Thyroid gland (tissue), 4 donors: Measurements from ENCODE around the gene GPC6. TPM values are rescaled to one million over a fixed set of nuclear protein-coding genes. Genes with fewer than 3 reads are reported as not detected.

ENCODE experiments used
- DNase-seq, 2 donors: peaks; one replicate each; pipeline ENCODE4 v3.0.0-alpha.2; 2019
- H3K27ac ChIP-seq, 3 donors: fragments of 200-600 bp; sonication (generic); 1 replicate in 2 of 3; 2 replicates in 1 of 3; pipeline ENCODE4 v1.5.1; 2016 to 2019; ENCODE audit warnings: mild to moderate bottlenecking in 1 of 3, moderate library complexity in 1 of 3
- H3K27me3 ChIP-seq: fragments of 200-600 bp; sonication (generic); one replicate; pipeline ENCODE4 v1.5.1; 2019
- H3K36me3 ChIP-seq, 2 donors: fragments of 200-600 bp; sonication (generic); one replicate each; pipeline ENCODE4 v1.5.1; 2016 to 2019
- H3K4me1 ChIP-seq, 2 donors: fragments of 200-600 bp; sonication (generic); one replicate each; pipeline ENCODE4 v1.5.1; 2017 to 2019
- H3K4me3 ChIP-seq, 3 donors: fragments of 200-600 bp; sonication (generic); replicated peaks in 1 of 3; 1 replicate in 2 of 3; 2 replicates in 1 of 3; pipeline ENCODE4 v1.5.1; 2016; ENCODE audit warnings: mild to moderate bottlenecking in 1 of 3
- H3K9me3 ChIP-seq: fragments of 200-600 bp; sonication (generic); one replicate; pipeline ENCODE4 v1.5.1; 2017
- CTCF ChIP-seq, 6 experiments: fragments of 200-600 bp in 3 of 6; fragments of 450-650 bp in 3 of 6; sonication (generic) in 3 of 6; IDR thresholded peaks; one replicate each; pipeline ENCODE4 v1.5.1; 2016 to 2019; ENCODE audit warnings: antibody characterized with exemption in 6 of 6, mild to moderate bottlenecking in 2 of 6, inconsistent platforms in 1 of 6, moderate library complexity in 1 of 6
- POLR2A ChIP-seq, 2 donors: fragments of 450-650 bp; IDR thresholded peaks; one replicate each; pipeline ENCODE4 v1.6.1; 2017; ENCODE audit warnings: antibody characterized with exemption in 2 of 2, mild to moderate bottlenecking in 2 of 2, moderate library complexity in 1 of 2
- WGBS, 2 donors: methylation state at CpG; one replicate each; pipeline ENCODE4 v1.1.5; 2017; 5-methylcytosine and 5-hydroxymethylcytosine counted together
- intact Hi-C: fragments of 100-400 bp; cut with DNase I; formaldehyde crosslinking; loops from one replicate; pipeline ENCODE4 v1.15.1; 2023
- total RNA-seq, 4 donors: library from RNA; depleted of rRNA; stranded (reverse); fragments of >200 nt; gene quantifications; one replicate each; pipeline ENCODE4 v1.2.3, GENCODE V29; 2016

GPC6 gene
- total RNA-seq, 4 donors from 2014 or later = 2.8 to 13.4 (median 7.5) TPM

GRCh38 chr13:93234459-93234858 is 7.9 kb downstream of the GPC6 start:
- no peak overlapping the region for H3K4me3 ChIP-seq
- H3K4me1 ChIP-seq = no peaks in the 10 kb centered on the region
- intact Hi-C loops = no loop called here
- H3K9me3 ChIP-seq = no peaks in the 10 kb centered on the region
- no peaks in the 10 kb centered on the region for H3K27me3 ChIP-seq
- TF ChIP-seq POLR2A (IDR thresholded peaks at IDR 0.05) (no peak), CTCF (IDR thresholded peaks at IDR 0.05) (no peak)
- H3K27ac ChIP-seq = no peak overlapping the region
- no peak for DNase-seq
- no peaks in the 10 kb centered on the region for H3K36me3 ChIP-seq

- WGBS, 2 donors = 49 to 51% methylated on average over 2 of the region's 2 CpGs
- H3K4me3 ChIP-seq = no peak overlapping the region
- intact Hi-C loops = no loop called here
- no peak overlapping the region for H3K27ac ChIP-seq
- H3K9me3 ChIP-seq = no peaks in the 10 kb centered on the region
- no peak for TF ChIP-seq POLR2A (IDR thresholded peaks at IDR 0.05)
- no peak for DNase-seq
- H3K36me3 ChIP-seq = no peaks in the 10 kb centered on the region
- no peaks in the 10 kb centered on the region for H3K27me3 ChIP-seq
- H3K4me1 ChIP-seq = no peaks in the 10 kb centered on the region
These were observed 8.8 kb downstream of the GPC6 start for GRCh38 chr13:93235258-93236015.

GRCh38 chr13:93238711-93239110 is 12.1 kb downstream of the GPC6 start:
- DNase-seq = no peak
- H3K36me3 ChIP-seq = no peaks in the 10 kb centered on the region
- H3K4me1 ChIP-seq = no peaks in the 10 kb centered on the region
- intact Hi-C loops = no loop called here
- no peak overlapping the region for H3K27ac ChIP-seq
- H3K9me3 ChIP-seq = no peaks in the 10 kb centered on the region
- no peak for TF ChIP-seq POLR2A (IDR thresholded peaks at IDR 0.05)
- no peaks in the 10 kb centered on the region for H3K27me3 ChIP-seq
- no peak overlapping the region for H3K4me3 ChIP-seq
- WGBS, 2 donors = 98 to 100% methylated on average over 1 of the region's 1 CpG

DNA sequence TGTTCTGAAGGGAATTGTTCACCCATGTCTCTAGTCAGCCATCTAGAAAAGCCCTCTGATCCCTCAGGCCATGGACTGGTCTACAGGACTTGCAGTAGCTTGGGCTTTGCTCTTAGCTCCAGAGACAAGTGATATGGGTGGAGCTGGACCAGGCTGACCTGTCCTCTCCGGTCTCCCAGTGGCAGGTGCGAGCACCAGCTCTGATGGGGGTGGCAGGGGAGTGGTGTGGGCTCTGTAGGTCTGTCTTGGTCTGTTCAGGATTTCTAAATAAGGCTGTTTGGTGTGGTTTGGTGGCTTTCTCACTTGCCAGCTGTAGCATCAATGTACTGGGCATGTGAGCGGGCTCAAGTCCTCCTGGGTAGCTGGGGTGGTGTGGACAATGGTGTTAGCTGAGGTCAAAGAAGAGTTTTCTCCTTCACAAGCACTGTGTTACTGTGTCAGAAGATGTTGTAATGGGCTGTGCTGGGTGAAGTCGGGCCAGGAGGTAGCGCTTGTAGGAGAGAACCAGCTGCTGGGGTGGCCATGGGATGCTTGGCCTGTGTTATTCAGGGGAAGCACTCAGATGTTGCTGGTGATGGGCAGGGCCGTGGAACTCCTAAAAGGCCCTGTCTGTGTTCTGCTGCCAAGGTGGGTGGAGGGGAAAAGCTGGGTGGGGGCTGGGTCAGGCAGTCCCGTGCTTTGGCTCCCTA is 16.9 kb downstream of the GPC6 start:
- H3K4me1 ChIP-seq = no peaks in the 10 kb centered on the region
- H3K27ac ChIP-seq = no peak overlapping the region
- H3K4me3 ChIP-seq = no peak overlapping the region
- no peaks in the 10 kb centered on the region for H3K9me3 ChIP-seq
- H3K36me3 ChIP-seq = no peaks in the 10 kb centered on the region
- 86 to 88% methylated on average over 7 of the region's 7 CpGs for WGBS, 2 donors
- H3K27me3 ChIP-seq = no peaks in the 10 kb centered on the region
- intact Hi-C loops = no loop called here
- no peak for TF ChIP-seq CTCF (IDR thresholded peaks at IDR 0.05)
- no peak for TF ChIP-seq POLR2A (IDR thresholded peaks at IDR 0.05)
- DNase-seq = no peak

DNA sequence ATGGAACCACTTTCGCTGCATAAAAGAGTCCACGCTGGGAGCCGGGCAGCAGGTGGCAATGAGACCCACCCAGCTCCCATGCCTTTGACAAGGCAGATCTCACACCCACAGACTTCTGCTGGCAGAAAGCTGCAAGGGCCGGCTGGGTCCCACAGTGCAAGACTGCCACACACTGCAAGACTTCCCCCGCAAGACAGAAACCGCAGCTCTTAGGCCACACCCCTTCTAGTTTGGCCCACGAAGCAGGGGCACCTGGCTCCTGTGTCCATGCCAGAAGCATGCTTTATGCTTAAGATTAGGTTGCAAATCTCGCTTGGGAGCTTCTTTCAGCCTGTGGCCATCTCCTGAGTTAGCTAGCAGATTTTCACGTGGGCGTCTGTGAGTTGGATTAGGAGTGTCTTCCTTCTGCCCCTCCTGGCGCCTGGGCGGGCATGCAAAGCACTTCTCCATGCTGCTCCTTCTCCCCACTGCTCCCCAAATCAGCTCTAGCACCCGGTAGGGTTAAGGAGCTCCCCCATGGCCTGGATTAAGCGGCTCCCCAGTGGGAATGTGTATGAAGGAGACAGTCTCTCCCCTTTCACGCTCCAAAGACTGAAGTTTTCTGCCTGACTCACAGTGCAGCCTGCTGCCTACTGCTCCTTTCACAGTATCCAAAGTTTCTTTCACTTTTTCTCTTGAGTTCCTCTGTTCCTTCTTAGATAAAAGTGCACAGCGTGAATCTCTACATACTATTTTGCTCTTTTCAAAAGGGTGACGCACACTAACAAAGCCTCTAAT is 17.7 kb downstream of the GPC6 start:
- WGBS, 2 donors = 28 to 37% methylated on average over 16 to 17 of the region's 17 CpGs
- Histone ChIP-seq H3K4me1 (no peaks in the 10 kb centered on the region), H3K4me3 (no peak overlapping the region), H3K27me3 (no peaks in the 10 kb centered on the region), H3K36me3 (no peaks in the 10 kb centered on the region), H3K9me3 (no peaks in the 10 kb centered on the region), H3K27ac (peak overlapping the region in 1 of 3 donors; percentile 1)
- TF ChIP-seq CTCF (IDR thresholded peaks at IDR 0.05) (no peak), POLR2A (IDR thresholded peaks at IDR 0.05) (no peak)
- peak in 1 of 2 donors; percentile 1 for DNase-seq
- intact Hi-C loops = no loop called here
